A549 (cell line): ENCODE data around the gene PLPPR3. TPM values are rescaled to one million over a fixed set of nuclear protein-coding genes. Genes with fewer than 3 reads are reported as not detected.
"Not testable (repeated sequence)": the region's sequence is repeated elsewhere in the genome, so short reads cannot be mapped to it uniquely, and the experiment has no call there.

Experiments used
- ATAC-seq, 2 experiments: fragments of 200-7000 bp in 1 of 2; fragments of >200 bp in 1 of 2; cut with Nextera tagmentation in 1 of 2; cut with Tn5 transposase in 1 of 2; 3 replicates each; pipeline versions ENCODE4 v1.8.0 to v1.9.1; 2018 to 2020; ENCODE audit warnings: mild to moderate bottlenecking in 1 of 2, moderate library complexity in 1 of 2
- CTCF ChIA-PET: fragments of 300-600 bp; sonication (Branson Sonifier 250); formaldehyde crosslinking; extraction: SDS; loops from one replicate; lab custom pipeline; 2021; ENCODE audit warnings: antibody characterized with exemption, inconsistent platforms; lab: Yijun Ruan, JAX
- POLR2A ChIA-PET: fragments of 350-600 bp; formaldehyde crosslinking; extraction: SDS; loops from one replicate; lab custom pipeline; 2021; ENCODE audit warnings: antibody characterized with exemption, inconsistent platforms; lab: Yijun Ruan, JAX
- DNase-seq, 2 experiments: peaks; one replicate each; pipeline versions ENCODE4 v3.0.0 to v3.0.0-alpha.2; 2011 to 2016; ENCODE audit warnings: low read depth in 1 of 2, low spot score in 1 of 2
- FAIRE-seq: peaks from 2 replicates; lab custom pipeline; 2011; peaks lifted over from hg19 to GRCh38; lab: Jason Lieb, UNC
- H3K27ac ChIP-seq, 2 experiments: fragments of >200 bp; sonication (Bioruptor Twin); formaldehyde crosslinking; 3 replicates each; pipeline ENCODE4 v1.5.1; 2016 to 2017
- H3K4me1 ChIP-seq: fragments of >200 bp; sonication (Bioruptor Twin); formaldehyde crosslinking; 3 replicates; pipeline ENCODE4 v1.6.1; 2016
- H3K4me2 ChIP-seq: fragments of >200 bp; sonication (Bioruptor Twin); formaldehyde crosslinking; 3 replicates; pipeline ENCODE4 v1.6.1; 2016
- H3K4me3 ChIP-seq: fragments of >200 bp; sonication (Bioruptor Twin); formaldehyde crosslinking; 3 replicates; pipeline ENCODE4 v1.5.1; 2016
- H3K9me3 ChIP-seq: fragments of >200 bp; sonication (Bioruptor Twin); formaldehyde crosslinking; 3 replicates; pipeline ENCODE4 v1.6.1; 2016
- BHLHE40 ChIP-seq: IDR thresholded peaks from 2 replicates; pipeline ENCODE4 v1.6.1; 2012; ENCODE audit warnings: low read depth, low read length, inconsistent platforms
- CEBPB ChIP-seq, 2 experiments: fragments of >200 bp in 1 of 2; sonication (Bioruptor Twin) in 1 of 2; formaldehyde crosslinking in 1 of 2; IDR thresholded peaks; 2 replicates each; pipeline ENCODE4 v1.6.1; 2012 to 2016
- EHMT2 ChIP-seq: fragments of 200-600 bp; sonication (generic); IDR thresholded peaks from 2 replicates; pipeline ENCODE4 v1.6.1; 2016; ENCODE audit warnings: antibody characterized with exemption, low read depth, mild to moderate bottlenecking, moderate library complexity
- EP300 ChIP-seq, 2 experiments: fragments of >200 bp; sonication (Bioruptor Twin); formaldehyde crosslinking; IDR thresholded peaks; 2 replicates in 1 of 2; 3 replicates in 1 of 2; pipeline ENCODE4 v1.6.1; 2016 to 2017
- FOXS1 ChIP-seq: fragments of 250-450 bp; sonication (Bioruptor Pico); IDR thresholded peaks from 2 replicates; pipeline ENCODE4 v1.5.0; 2020; ENCODE audit warnings: mild to moderate bottlenecking, moderate library complexity
- GATA3 ChIP-seq: IDR thresholded peaks from 2 replicates; pipeline ENCODE4 v1.6.1; 2012; ENCODE audit warnings: borderline replicate concordance
- JUNB ChIP-seq: fragments of >200 bp; sonication (Bioruptor Twin); formaldehyde crosslinking; IDR thresholded peaks from 2 replicates; pipeline ENCODE4 v1.6.1; 2016
- PHF8 ChIP-seq: fragments of 200-600 bp; sonication (generic); IDR thresholded peaks from 2 replicates; pipeline ENCODE4 v1.6.1; 2016; ENCODE audit warnings: low read depth, mild to moderate bottlenecking, antibody characterized with exemption, moderate library complexity, borderline replicate concordance
- POLR2AphosphoS2 ChIP-seq: conservative IDR thresholded peaks from 2 replicates; pipeline ENCODE4 v1.6.1; 2012; ENCODE audit warnings: low read length, improper control_type of control experiment, inconsistent platforms
- SREBF2 ChIP-seq: fragments of 450-650 bp; IDR thresholded peaks from 2 replicates; pipeline ENCODE4 v1.6.1; 2014; ENCODE audit warnings: mild to moderate bottlenecking, moderate library complexity
- TFCP2L1 ChIP-seq: fragments of 250-450 bp; sonication (Bioruptor Pico); IDR thresholded peaks from 2 replicates; pipeline ENCODE4 v1.5.0; 2021; ENCODE audit warnings: mild to moderate bottlenecking
- TP53 ChIP-seq: fragments of 250-450 bp; sonication (Bioruptor Pico); IDR thresholded peaks from 2 replicates; pipeline ENCODE4 v1.5.0; 2021; ENCODE audit warnings: mild to moderate bottlenecking, moderate library complexity
- ZC3H11A ChIP-seq: fragments of 450-650 bp; IDR thresholded peaks from 2 replicates; pipeline ENCODE4 v1.6.1; 2014; ENCODE audit warnings: antibody characterized with exemption, mild to moderate bottlenecking
- ZSCAN20 ChIP-seq: fragments of 250-450 bp; sonication (Bioruptor Pico); IDR thresholded peaks from 2 replicates; pipeline ENCODE4 v1.8.0; 2022; ENCODE audit warnings: mild to moderate bottlenecking, moderate library complexity
- whole genome bisulfite sequencing: methylation state at CpG from one replicate; pipeline ENCODE4 v1.1.6; 2017; ENCODE audit errors: missing lambda C conversion rate; 5-methylcytosine and 5-hydroxymethylcytosine counted together
- polyA plus RNA-seq, 4 experiments: library from polyadenylated mRNA; depleted of rRNA in 3 of 4; stranded (reverse); fragments of >200 nt; fragmentation: RNase III in 1 of 4; extraction: RNeasy Plus Mini Kit Qiagen cat#74134 plus additional on column Dnase treatment in 1 of 4; gene quantifications; 2 replicates in 3 of 4; 3 replicates in 1 of 4; pipeline ENCODE4 v1.2.3, GENCODE V29; 2011 to 2017
- TF ChIP-seq, protein P1 (sequence below): fragments of 200-600 bp; sonication (generic); IDR thresholded peaks from 2 replicates; pipeline ENCODE4 v1.6.1; 2016; ENCODE audit warnings: antibody characterized with exemption, mild to moderate bottlenecking, moderate library complexity
- TF ChIP-seq, protein P2 (sequence below): fragments of >200 bp; sonication (Bioruptor Twin); formaldehyde crosslinking; IDR thresholded peaks from 2 replicates; pipeline ENCODE4 v1.6.1; 2016
- TF ChIP-seq, protein P3 (sequence below): IDR thresholded peaks from 2 replicates; pipeline ENCODE4 v1.6.1; 2012
- TF ChIP-seq, protein P4 (sequence below): fragments of 450-650 bp; IDR thresholded peaks from 2 replicates; pipeline ENCODE4 v1.6.1; 2014; ENCODE audit warnings: antibody characterized with exemption
- TF ChIP-seq, protein P5 (sequence below): fragments of >200 bp; sonication (Bioruptor Twin); formaldehyde crosslinking; IDR thresholded peaks from 3 replicates; pipeline ENCODE4 v1.5.1; 2016

The PLPPR3 gene
- polyA plus RNA-seq, 2 of the 4 experiments (the other 2 are of a cell fraction): 2.6 to 3.7 TPM

DNA sequence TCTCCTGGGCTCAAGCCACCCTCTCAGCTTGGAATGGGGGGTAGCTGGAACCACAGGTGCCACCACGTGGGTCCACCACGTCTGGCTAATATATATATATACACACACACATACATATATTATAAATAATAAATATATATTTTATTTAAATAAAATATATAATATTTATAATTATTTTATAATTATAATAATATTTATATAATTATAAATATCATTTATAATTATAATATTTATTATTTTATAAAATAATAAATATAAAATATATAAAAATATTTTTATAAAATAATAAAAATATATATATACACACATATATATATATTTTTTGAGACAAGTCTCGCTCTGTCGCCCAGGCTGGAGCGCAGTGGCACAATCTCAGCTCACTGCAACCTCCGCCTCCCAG, 32.8 kb upstream of the PLPPR3 start:
- ATAC-seq: no peak

DNA sequence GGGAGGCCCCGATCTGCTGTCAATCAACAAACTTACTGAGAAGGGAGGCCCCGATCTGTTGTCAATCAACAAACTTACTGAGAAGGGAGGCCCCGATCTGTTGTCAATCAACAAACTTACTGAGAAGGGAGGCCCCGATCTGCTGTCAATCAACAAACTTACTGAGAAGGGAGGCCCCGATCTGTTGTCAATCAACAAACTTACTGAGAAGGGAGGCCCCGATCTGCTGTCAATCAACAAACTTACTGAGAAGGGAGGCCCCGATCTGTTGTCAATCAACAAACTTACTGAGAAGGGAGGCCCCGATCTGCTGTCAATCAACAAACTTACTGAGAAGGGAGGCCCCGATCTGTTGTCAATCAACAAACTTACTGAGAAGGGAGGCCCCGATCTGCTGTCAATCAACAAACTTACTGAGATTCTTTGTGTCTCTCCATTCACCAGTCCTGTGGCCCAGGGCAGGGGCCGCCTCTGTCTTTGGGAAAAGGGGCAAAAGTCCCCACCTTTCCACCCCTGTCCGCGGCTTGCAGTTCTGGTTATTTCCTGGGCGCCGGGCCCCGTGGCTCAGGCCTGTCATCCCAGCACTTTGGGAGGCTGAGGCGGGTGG, 32.0 kb upstream of the PLPPR3 start:
- POLR2A ChIA-PET, ATAC-seq, DNase-seq, H3K27ac ChIP-seq, H3K4me2 ChIP-seq, H3K9me3 ChIP-seq, CTCF ChIA-PET, FAIRE-seq, H3K4me3 ChIP-seq: not testable (repeated sequence)
- peaks cover 13% of the 10 kb centered on the region for H3K4me1 ChIP-seq
- 87% methylated on average over 9 of the region's 17 CpGs for WGBS

More for the DNA sequence above, 32.8 kb upstream of the PLPPR3 start:
- Histone ChIP-seq H3K27ac (no peak overlapping the region), H3K9me3 (no peaks in the 10 kb centered on the region), H3K4me2 (no peak overlapping the region), H3K4me1 (peaks cover 21% of the 10 kb centered on the region), H3K4me3 (no peak overlapping the region)
- FAIRE-seq (no peak), DNase-seq (no peak)
- TF ChIP-seq, protein P1, sequence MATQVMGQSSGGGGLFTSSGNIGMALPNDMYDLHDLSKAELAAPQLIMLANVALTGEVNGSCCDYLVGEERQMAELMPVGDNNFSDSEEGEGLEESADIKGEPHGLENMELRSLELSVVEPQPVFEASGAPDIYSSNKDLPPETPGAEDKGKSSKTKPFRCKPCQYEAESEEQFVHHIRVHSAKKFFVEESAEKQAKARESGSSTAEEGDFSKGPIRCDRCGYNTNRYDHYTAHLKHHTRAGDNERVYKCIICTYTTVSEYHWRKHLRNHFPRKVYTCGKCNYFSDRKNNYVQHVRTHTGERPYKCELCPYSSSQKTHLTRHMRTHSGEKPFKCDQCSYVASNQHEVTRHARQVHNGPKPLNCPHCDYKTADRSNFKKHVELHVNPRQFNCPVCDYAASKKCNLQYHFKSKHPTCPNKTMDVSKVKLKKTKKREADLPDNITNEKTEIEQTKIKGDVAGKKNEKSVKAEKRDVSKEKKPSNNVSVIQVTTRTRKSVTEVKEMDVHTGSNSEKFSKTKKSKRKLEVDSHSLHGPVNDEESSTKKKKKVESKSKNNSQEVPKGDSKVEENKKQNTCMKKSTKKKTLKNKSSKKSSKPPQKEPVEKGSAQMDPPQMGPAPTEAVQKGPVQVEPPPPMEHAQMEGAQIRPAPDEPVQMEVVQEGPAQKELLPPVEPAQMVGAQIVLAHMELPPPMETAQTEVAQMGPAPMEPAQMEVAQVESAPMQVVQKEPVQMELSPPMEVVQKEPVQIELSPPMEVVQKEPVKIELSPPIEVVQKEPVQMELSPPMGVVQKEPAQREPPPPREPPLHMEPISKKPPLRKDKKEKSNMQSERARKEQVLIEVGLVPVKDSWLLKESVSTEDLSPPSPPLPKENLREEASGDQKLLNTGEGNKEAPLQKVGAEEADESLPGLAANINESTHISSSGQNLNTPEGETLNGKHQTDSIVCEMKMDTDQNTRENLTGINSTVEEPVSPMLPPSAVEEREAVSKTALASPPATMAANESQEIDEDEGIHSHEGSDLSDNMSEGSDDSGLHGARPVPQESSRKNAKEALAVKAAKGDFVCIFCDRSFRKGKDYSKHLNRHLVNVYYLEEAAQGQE: no peak
- TF ChIP-seq BHLHE40 (no peak), JUNB (no peak), EHMT2 (no peak), TFCP2L1 (CRISPR knock-in tag) (no peak), GATA3 (no peak)
- TF ChIP-seq, protein P2, sequence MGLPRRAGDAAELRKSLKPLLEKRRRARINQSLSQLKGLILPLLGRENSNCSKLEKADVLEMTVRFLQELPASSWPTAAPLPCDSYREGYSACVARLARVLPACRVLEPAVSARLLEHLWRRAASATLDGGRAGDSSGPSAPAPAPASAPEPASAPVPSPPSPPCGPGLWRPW: no peak
- TF ChIP-seq, protein P3, sequence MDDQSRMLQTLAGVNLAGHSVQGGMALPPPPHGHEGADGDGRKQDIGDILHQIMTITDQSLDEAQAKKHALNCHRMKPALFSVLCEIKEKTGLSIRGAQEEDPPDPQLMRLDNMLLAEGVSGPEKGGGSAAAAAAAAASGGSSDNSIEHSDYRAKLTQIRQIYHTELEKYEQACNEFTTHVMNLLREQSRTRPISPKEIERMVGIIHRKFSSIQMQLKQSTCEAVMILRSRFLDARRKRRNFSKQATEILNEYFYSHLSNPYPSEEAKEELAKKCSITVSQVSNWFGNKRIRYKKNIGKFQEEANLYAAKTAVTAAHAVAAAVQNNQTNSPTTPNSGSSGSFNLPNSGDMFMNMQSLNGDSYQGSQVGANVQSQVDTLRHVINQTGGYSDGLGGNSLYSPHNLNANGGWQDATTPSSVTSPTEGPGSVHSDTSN: no peak
- TF ChIP-seq, protein P4, sequence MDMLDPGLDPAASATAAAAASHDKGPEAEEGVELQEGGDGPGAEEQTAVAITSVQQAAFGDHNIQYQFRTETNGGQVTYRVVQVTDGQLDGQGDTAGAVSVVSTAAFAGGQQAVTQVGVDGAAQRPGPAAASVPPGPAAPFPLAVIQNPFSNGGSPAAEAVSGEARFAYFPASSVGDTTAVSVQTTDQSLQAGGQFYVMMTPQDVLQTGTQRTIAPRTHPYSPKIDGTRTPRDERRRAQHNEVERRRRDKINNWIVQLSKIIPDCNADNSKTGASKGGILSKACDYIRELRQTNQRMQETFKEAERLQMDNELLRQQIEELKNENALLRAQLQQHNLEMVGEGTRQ: no peak
- ChIA-PET POLR2A (interaction anchor here (0.6 kb wide), 1 partner anchor 227 kb away, joined by 4 read pairs; no protein-coding TSS in a partner anchor), CTCF (interaction anchor here (0.9 to 1.6 kb wide), 2 partner anchors 84 to 127 kb away, joined by 3 read pairs; no protein-coding TSS in a partner anchor)
- WGBS: 66% methylated on average over 6 of the region's 6 CpGs

DNA sequence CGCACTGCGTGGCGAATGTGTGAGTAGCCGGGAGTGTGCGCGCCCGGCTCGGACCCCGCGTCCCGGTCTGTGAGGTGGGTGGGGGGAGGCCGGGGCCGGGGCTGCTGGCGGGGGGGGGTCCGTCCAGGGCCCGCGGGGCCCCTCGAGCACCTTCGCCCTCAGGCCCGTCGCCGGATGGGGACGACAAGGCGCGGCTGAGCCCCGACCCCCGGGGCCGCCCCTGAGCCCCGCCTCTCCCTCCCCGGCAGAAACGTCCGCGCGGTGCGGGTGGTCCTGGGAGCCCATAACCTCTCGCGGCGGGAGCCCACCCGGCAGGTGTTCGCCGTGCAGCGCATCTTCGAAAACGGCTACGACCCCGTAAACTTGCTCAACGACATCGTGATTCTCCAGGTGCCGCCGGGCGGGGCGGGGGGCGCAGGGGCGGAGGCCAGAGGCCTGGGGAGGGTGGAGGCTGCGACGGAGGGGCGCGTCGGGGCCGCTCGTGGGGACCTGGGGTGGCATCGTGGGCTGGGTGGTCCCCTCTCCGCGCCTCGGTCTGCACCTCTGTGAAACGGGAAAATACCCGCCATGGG, 31.3 kb upstream of the PLPPR3 start:
- no peaks in the 10 kb centered on the region for H3K9me3 ChIP-seq
- 0 out of 6 replicates have a peak overlapping the region, but pooled peaks of 1 of the 2 experiments have one; percentile 89 for H3K27ac ChIP-seq
- H3K4me2 ChIP-seq: no peak overlapping the region
- no peak overlapping the region for H3K4me3 ChIP-seq
- WGBS: 98% methylated on average over 8 of the region's 67 CpGs
- no peak for ATAC-seq
- TF ChIP-seq TP53 (CRISPR knock-in tag) (no peak), PHF8 (no peak), ZSCAN20 (CRISPR knock-in tag) (no peak), POLR2AphosphoS2 (no peak), EP300 (IDR thresholded peaks at IDR 0.05) (no peak), SREBF2 (no peak), CEBPB (IDR thresholded peaks at IDR 0.05) (no peak), FOXS1 (CRISPR knock-in tag) (no peak), ZC3H11A (no peak)
- TF ChIP-seq, protein P5, sequence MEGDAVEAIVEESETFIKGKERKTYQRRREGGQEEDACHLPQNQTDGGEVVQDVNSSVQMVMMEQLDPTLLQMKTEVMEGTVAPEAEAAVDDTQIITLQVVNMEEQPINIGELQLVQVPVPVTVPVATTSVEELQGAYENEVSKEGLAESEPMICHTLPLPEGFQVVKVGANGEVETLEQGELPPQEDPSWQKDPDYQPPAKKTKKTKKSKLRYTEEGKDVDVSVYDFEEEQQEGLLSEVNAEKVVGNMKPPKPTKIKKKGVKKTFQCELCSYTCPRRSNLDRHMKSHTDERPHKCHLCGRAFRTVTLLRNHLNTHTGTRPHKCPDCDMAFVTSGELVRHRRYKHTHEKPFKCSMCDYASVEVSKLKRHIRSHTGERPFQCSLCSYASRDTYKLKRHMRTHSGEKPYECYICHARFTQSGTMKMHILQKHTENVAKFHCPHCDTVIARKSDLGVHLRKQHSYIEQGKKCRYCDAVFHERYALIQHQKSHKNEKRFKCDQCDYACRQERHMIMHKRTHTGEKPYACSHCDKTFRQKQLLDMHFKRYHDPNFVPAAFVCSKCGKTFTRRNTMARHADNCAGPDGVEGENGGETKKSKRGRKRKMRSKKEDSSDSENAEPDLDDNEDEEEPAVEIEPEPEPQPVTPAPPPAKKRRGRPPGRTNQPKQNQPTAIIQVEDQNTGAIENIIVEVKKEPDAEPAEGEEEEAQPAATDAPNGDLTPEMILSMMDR: no peak
- TF ChIP-seq, protein P2: no peak
- TF ChIP-seq, all 56 proteins: peak for 0
- FAIRE-seq (no peak), DNase-seq (no peak)
- CTCF ChIA-PET: no interaction called here
- POLR2A ChIA-PET: no interaction called here
- peaks cover 12% of the 10 kb centered on the region for H3K4me1 ChIP-seq
